Activated T-cell treated with anti-CD3 and anti-CD28 coated beads, Interleukin-2, amount 50 U/mL, for 72 hours (primary cell): ENCODE results near the gene SYT17. TPM values are rescaled to one million over a fixed set of nuclear protein-coding genes. Genes with fewer than 3 reads are reported as not detected.
"Not testable (repeated sequence)": the region's sequence is repeated elsewhere in the genome, so short reads cannot be mapped to it uniquely, and the experiment has no call there.

Source experiments
- ATAC-seq, 2 donors: fragments of 150-1000 bp; cut with Tn5 transposase; replicated peaks in 1 of 2; 2 replicates each; pipeline ENCODE4 v1.10.0; 2021; ENCODE audit warnings: moderate library complexity in 2 of 2, mild to moderate bottlenecking in 1 of 2
- DNase-seq, 2 donors: peaks; one replicate each; pipeline ENCODE4 v3.0.0; 2021 to 2022; ENCODE audit warnings: mixed read lengths in 1 of 2
- H3K27ac Mint-ChIP-seq: one replicate; pipeline ENCODE4 v1.8.0; 2022; ENCODE audit warnings: mild to moderate bottlenecking, moderate library complexity, mixed read lengths
- H3K27me3 Mint-ChIP-seq: one replicate; pipeline ENCODE4 v1.8.0; 2022; ENCODE audit warnings: low read depth, mixed read lengths
- H3K36me3 Mint-ChIP-seq, 2 donors: one replicate each; pipeline ENCODE4 v1.8.0; 2022; ENCODE audit warnings: mixed read lengths in 2 of 2, mild to moderate bottlenecking in 1 of 2; ENCODE audit not compliant: insufficient read depth in 2 of 2
- H3K4me1 Mint-ChIP-seq: one replicate; pipeline ENCODE4 v1.8.0; 2022; ENCODE audit warnings: low read depth, mixed read lengths
- H3K4me3 Mint-ChIP-seq, 2 donors: one replicate each; pipeline ENCODE4 v1.8.0; 2022; ENCODE audit warnings: mild to moderate bottlenecking in 2 of 2, mixed read lengths in 2 of 2, moderate library complexity in 2 of 2
- H3K9me3 Mint-ChIP-seq, 2 donors: one replicate each; pipeline ENCODE4 v1.8.0; 2022; ENCODE audit warnings: mixed read lengths in 2 of 2
- total RNA-seq, 2 donors: library from RNA; stranded (reverse); gene quantifications; one replicate each; pipeline ENCODE4 v1.2.3, GENCODE V29; 2022

The SYT17 gene
- total RNA-seq, 2 donors from 2014 or later = 0.36 to 0.39 TPM

DNA sequence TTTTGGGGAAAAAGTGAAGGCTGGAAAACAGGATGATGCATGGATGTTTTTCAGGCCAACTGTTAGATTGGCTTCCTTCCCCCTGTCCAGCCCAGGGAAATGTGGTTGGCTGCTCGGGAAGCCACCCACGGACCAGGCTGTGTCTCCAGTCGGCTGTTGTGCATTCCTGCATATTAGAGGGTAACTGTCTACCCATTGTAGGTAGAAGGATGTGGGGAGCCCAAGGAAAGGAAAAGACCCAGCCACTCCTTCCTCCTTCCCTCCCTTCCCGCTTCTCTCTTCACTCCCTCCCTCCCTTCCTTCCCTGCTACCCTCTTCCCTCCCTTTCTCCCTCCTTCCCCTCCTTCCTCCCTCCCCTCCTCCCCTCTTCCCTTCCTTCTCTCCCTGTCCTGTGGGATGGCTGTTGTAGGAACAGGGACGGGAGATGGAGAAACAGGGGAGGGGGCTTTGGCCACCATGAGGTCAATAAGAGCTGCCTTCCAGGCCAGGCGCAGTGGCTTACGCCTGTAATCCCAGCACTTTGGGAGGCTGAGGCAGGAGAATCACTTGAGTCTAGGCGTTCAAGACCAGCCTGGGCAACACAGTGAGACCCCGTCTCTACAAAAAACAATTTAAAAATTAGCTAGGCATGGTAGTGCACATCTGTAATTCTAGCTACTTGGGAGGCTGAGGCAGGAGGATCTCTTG lies 16.9 kb downstream of the SYT17 start:
- H3K27me3 Mint-ChIP-seq = peaks cover 12% of the 10 kb centered on the region
- no peak for DNase-seq
- no peaks in the 10 kb centered on the region for H3K4me1 Mint-ChIP-seq
- H3K36me3 Mint-ChIP-seq = no peaks in the 10 kb centered on the region
- no peak for ATAC-seq
- peaks cover 0 to 2% of the 10 kb centered on the region in 2 donors for H3K9me3 Mint-ChIP-seq
- no peak overlapping the region for H3K27ac Mint-ChIP-seq
- H3K4me3 Mint-ChIP-seq = no peak overlapping the region

DNA sequence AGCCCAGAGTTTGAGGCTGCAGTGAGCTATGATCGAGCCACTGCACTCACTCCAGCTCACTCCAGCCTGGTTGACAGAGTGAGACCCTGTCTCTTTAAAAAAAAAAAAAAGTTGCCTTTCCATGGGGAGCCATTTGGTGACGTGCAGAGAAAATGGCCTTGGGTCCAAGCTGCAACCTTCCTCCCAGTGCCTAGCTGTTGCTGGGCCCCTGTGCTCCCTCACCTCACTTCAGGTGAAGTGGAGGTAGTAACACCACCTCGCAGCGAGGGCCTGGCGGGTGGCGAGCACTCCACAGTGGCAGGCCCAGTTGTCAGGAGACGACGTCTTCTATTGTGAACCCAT lies 17.4 kb downstream of the SYT17 start:
- peaks cover 0 to 2% of the 10 kb centered on the region in 2 donors for H3K9me3 Mint-ChIP-seq
- no peaks in the 10 kb centered on the region for H3K36me3 Mint-ChIP-seq
- no peak overlapping the region for H3K4me3 Mint-ChIP-seq
- ATAC-seq (no peak), DNase-seq (no peak)
- H3K27ac Mint-ChIP-seq = no peak overlapping the region
- peaks cover 8% of the 10 kb centered on the region for H3K27me3 Mint-ChIP-seq
- H3K4me1 Mint-ChIP-seq = peaks cover 3% of the 10 kb centered on the region

DNA sequence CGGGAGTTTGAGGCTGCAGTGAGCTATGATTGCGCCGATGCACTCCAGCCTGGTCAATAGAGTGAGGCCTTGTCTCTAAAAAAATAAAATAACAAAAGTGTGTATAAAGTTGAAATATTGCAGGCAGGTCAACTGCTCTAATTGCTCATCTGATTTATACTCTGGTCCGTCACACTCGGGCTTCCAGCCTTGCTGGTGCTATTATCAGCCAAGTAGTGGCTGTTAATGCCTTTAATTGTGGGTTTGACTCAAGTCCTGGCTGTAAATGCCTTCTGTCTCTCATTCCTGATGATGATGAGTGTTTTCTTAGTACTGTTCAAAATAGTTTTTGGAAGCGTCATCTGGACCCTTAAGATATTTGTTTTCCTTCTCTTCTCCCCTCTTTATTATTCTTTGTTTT lies 18.4 kb downstream of the SYT17 start:
- Mint-ChIP-seq H3K4me3 (no peak overlapping the region), H3K27ac (no peak overlapping the region), H3K36me3 (no peaks in the 10 kb centered on the region), H3K27me3 (no peaks in the 10 kb centered on the region), H3K4me1 (peaks cover 5% of the 10 kb centered on the region), H3K9me3 (peaks cover 0 to 4% of the 10 kb centered on the region in 2 donors)
- ATAC-seq (no peak), DNase-seq (no peak)

DNA sequence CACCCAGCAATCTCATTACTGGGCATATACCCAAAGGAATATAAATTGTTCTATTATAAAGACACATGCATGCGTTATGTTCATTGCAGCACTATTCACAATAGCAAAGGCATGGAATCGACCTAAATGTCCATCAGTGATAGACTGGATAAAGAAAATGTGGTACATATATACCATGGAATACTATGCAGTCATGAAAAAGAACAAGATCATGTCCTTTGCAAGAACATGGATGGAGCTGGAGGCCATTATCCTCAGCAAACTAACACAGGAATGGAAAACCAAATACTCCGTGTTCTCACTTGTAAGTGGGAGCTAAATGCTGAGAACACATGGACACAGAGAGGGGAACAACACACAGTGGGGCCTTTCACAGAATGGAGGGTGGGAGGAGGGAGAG lies 19.9 kb downstream of the SYT17 start:
- not testable (repeated sequence) for H3K9me3 Mint-ChIP-seq, H3K36me3 Mint-ChIP-seq, DNase-seq, H3K4me3 Mint-ChIP-seq, H3K27me3 Mint-ChIP-seq, ATAC-seq, H3K27ac Mint-ChIP-seq, H3K4me1 Mint-ChIP-seq

DNA sequence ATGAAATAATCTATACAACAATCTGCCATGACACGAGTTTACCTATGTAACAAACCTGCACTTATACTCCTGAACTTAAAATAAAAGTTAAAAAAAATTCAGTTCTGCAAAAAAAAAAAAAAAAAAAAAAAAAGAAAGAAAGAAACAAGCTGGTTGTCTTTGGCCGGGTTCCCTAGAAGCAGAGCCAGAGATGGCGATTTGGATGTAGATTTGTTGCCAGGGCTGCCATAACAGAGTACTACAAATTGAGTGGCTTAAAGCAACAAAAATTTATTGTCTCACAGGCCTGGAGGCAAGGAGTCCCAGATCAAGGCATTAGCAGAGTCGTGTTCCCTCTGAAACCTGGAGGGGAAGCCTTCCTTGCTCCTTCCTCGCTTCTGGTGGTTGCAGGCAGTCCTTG lies 20.4 kb downstream of the SYT17 start:
- H3K4me1 Mint-ChIP-seq = peaks cover 5% of the 10 kb centered on the region
- DNase-seq (no peak), ATAC-seq (no peak)
- H3K36me3 Mint-ChIP-seq = no peaks in the 10 kb centered on the region
- H3K27ac Mint-ChIP-seq = no peak overlapping the region
- H3K9me3 Mint-ChIP-seq = peaks cover 0 to 7% of the 10 kb centered on the region in 2 donors
- no peak overlapping the region for H3K4me3 Mint-ChIP-seq
- peaks cover 14% of the 10 kb centered on the region for H3K27me3 Mint-ChIP-seq

DNA sequence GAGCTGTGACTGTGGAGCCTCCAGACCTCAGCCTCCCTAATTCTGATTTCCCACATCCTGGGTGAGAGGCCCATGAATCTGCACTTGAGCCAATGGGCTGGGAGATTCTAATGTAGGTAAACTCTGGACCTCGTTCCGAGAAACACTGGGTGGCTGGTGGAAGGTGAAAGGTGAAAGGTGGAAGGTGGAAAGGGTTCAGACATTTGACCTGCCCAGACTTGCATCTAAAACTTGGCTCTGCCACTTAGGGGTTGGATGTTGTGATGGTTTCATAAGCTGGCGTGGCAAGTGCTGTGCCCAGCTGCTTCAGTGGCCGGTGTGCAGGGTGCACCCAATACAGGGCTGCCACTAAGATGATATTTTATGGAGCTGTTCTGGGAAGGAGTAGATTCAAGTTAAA lies 24.8 kb downstream of the SYT17 start:
- Mint-ChIP-seq H3K4me1 (peaks cover 5% of the 10 kb centered on the region), H3K27ac (no peak overlapping the region), H3K9me3 (peaks cover 0 to 7% of the 10 kb centered on the region in 2 donors), H3K36me3 (no peaks in the 10 kb centered on the region), H3K27me3 (peaks cover 16% of the 10 kb centered on the region), H3K4me3 (no peak overlapping the region)
- no peak for ATAC-seq
- DNase-seq = no peak

DNA sequence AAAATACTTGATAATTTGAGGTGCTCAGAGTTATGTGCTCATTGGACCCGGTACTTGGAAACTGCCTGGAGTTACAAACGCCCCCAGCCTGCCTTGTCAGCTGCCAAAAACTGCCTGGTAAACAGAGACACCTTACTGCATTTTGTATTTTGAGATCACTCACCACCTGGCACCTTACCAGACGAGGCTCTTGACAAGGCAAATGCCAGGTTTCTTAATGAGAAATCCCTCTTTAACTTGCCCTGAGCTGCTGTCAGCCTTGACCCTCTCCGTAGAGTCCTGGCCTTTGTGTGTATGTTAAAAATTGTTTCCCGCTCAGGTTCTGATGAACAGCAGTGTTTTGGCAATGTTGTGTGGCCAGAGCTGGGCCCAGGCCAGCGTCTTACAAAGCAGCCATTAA lies 28.8 kb downstream of the SYT17 start:
- Mint-ChIP-seq H3K4me3 (no peak overlapping the region), H3K27me3 (peaks cover 16% of the 10 kb centered on the region), H3K27ac (no peak overlapping the region), H3K36me3 (peaks cover 0 to 2% of the 10 kb centered on the region in 2 donors), H3K4me1 (no peaks in the 10 kb centered on the region), H3K9me3 (peaks cover 3 to 5% of the 10 kb centered on the region in 2 donors)
- ATAC-seq (no peak), DNase-seq (no peak)

DNA sequence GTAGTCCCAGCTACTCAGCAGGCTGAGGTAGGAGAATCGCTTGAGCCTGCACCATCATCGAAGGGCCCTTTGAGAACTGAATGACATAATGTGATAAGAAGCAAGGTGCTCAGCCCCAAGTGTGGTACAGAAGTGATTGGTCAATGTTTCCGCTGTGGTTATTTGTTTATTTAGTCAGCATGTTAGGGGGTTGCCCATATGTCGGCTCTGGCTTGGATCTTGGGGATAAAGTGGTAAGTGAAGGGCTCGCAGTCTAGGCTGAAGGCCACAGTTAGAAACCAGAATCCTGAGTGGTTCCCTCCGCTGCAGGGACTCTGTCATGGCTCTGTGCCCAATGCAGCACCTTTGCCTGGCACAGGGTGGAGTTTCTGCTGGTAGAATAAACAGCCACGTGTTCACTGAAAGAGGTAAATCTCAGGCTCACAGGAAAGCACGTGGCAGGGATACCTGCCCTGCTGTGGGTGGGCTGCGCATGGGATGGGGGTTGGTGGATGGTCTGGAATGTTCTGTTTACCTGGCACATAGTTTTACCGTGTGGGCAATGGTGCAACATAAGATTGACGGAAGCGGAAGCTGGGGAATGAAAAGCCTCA lies 35.4 kb downstream of the SYT17 start:
- no peak for ATAC-seq
- no peak overlapping the region for H3K27ac Mint-ChIP-seq

DNA sequence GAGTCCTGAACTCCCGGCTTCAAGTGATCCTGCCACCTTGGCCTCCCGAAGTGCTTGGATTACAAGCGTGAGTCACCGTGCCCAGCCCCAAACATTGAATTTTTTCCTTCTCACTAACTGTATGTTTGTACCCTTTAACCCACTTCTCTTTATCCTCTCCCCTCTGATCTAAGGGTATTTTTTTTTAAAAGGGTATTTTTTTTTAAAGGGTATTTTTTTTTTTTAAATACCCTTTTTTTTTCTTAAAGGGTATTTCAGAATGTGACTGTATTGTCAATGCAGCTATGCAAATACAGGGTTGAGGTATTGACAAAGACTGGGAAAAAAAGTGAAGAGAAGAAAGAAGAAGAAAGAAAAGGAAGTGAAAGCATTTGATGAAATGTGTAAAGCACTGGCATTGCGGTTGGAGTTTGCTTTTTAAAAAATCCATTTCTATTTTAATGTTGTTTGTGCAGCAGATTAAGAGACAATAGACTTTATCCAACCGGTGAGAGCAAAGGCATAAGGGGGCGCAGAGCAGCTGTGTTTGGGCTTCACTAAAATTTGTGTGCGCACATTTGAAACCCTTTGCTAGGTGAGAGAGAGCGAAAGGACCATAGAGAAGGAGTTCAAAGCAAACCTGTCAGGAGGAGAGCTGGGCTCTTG lies 42.4 kb downstream of the SYT17 start:
- H3K9me3 Mint-ChIP-seq = peaks cover 4 to 8% of the 10 kb centered on the region in 2 donors
- DNase-seq (no peak), ATAC-seq (no peak)
- peaks cover 8% of the 10 kb centered on the region for H3K27me3 Mint-ChIP-seq
- no peaks in the 10 kb centered on the region for H3K4me1 Mint-ChIP-seq
- peaks cover 0 to 3% of the 10 kb centered on the region in 2 donors for H3K36me3 Mint-ChIP-seq
- no peak overlapping the region for H3K27ac Mint-ChIP-seq
- no peak overlapping the region for H3K4me3 Mint-ChIP-seq

More for the DNA sequence above, 35.4 kb downstream of the SYT17 start:
- Mint-ChIP-seq H3K9me3 (peaks cover 3% of the 10 kb centered on the region in 2 donors), H3K4me1 (no peaks in the 10 kb centered on the region), H3K27me3 (peaks cover 12% of the 10 kb centered on the region), H3K36me3 (peaks cover 0 to 2% of the 10 kb centered on the region in 2 donors), H3K4me3 (no peak overlapping the region)
- no peak for DNase-seq

DNA sequence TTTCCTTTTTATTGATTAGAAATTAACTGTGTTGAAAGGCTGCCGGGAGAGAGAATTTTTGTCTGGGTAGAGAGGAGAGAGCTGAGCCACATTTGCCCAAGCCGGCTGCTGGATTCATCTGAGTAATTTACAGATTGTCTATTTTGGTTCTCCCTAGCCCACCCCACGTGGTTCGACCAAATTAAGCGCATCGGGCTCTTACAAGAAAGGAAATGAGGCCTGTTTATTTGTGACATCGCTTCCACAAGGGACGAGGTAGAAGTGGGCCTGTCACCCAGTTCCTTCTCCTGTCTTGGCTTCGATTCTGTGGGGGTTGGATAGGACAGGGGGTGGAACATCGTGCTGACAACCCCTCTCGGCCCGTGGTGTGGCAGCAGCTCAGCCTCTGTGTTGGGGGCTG lies 42.9 kb downstream of the SYT17 start:
- ATAC-seq (no peak), DNase-seq (no peak)
- Mint-ChIP-seq H3K36me3 (peaks cover 0 to 3% of the 10 kb centered on the region in 2 donors), H3K27ac (no peak overlapping the region), H3K4me3 (no peak overlapping the region), H3K9me3 (peaks cover 4 to 8% of the 10 kb centered on the region in 2 donors), H3K4me1 (no peaks in the 10 kb centered on the region), H3K27me3 (peaks cover 3% of the 10 kb centered on the region)

DNA sequence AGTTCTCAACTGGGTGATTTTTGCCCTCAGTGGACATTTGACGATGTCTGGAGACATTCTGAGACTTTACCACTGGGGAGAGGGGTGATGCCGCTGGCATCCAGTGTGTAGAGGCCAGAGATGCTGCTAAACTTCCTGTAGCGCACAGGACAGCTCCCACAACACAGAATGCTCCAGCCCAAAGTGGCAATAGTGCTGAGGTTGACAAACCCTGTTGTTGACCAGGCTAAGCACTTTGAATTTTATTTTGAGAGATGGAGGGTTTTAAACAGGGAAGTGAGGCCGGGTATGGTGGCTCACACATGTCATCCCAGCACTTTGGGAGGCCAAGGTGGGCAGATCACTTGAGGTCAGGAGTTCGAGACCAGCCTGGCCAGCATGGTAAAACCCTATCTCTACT lies 44.0 kb downstream of the SYT17 start:
- Mint-ChIP-seq H3K4me1 (no peaks in the 10 kb centered on the region), H3K36me3 (peaks cover 0 to 3% of the 10 kb centered on the region in 2 donors), H3K4me3 (no peak overlapping the region), H3K27me3 (no peaks in the 10 kb centered on the region), H3K27ac (no peak overlapping the region), H3K9me3 (peaks cover 4 to 8% of the 10 kb centered on the region in 2 donors)
- DNase-seq = no peak
- ATAC-seq = no peak

DNA sequence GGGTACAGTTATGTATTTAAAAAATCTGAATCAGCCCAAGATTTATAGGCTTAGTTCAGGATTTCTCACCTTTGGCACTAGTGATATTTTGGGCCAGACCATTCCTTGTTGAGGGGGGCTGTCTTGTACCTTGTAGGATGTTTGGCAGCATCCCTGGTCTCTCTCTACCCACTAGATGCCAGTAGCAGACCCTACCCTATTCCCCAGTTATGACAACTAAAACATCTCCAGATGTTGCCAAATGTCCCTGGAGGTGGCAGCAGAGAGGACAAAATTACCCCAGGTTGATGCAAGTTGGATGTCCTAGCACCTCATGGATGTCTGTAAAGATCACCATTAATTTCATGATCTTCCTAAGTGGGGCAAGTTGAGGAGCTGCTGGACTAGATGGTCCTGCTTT lies 45.8 kb downstream of the SYT17 start:
- no peak overlapping the region for H3K27ac Mint-ChIP-seq
- H3K9me3 Mint-ChIP-seq = peaks cover 4 to 8% of the 10 kb centered on the region in 2 donors
- DNase-seq = no peak
- no peaks in the 10 kb centered on the region for H3K4me1 Mint-ChIP-seq
- H3K4me3 Mint-ChIP-seq = no peak overlapping the region
- no peak for ATAC-seq
- H3K36me3 Mint-ChIP-seq = peaks cover 0 to 3% of the 10 kb centered on the region in 2 donors
- H3K27me3 Mint-ChIP-seq = no peaks in the 10 kb centered on the region

DNA sequence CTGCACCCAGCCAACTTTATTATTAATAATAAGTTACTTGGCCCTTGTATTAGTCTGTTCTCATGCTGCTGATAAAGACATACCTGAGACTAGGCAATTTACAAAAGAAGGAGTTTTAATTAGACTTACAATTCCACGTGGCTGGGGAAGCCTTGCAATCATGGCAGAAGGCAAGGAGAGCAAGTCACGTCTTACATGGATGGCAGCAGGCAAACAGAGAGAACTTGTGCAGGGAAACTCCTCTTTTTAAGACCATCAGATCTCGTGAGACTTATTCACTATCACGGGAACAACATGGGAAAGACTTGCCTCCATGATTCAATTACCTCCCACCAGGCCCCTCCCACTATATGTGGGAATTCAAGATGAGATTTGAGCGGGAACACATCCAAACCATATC lies 47.7 kb downstream of the SYT17 start:
- no peak for ATAC-seq

More for the DNA sequence above, 47.7 kb downstream of the SYT17 start:
- no peak overlapping the region for H3K4me3 Mint-ChIP-seq
- H3K27me3 Mint-ChIP-seq = no peaks in the 10 kb centered on the region
- no peaks in the 10 kb centered on the region for H3K4me1 Mint-ChIP-seq
- H3K27ac Mint-ChIP-seq = no peak overlapping the region
- DNase-seq = no peak
- peaks cover 4 to 10% of the 10 kb centered on the region in 2 donors for H3K9me3 Mint-ChIP-seq
- H3K36me3 Mint-ChIP-seq = peaks cover 0 to 6% of the 10 kb centered on the region in 2 donors
